ENCODE measurements around the gene PRDM7.
"Not testable (repeated sequence)": the region's sequence is repeated elsewhere in the genome, so short reads cannot be mapped to it uniquely, and the experiment has no call there.

Gene PRDM7

GRCh38 chr16:90070440-90070839 lies 6.7 kb downstream of the PRDM7 start:
- DNase-seq, result peak; percentile 79

GRCh38 chr16:90061437-90061836 lies 15.7 kb downstream of the PRDM7 start:
- DNase-seq, result no peak

- DNase-seq, result peak; percentile 71
Observed at GRCh38 chr16:90057738-90058173, 19.4 kb downstream of the PRDM7 start.

- DNase-seq, result not testable (repeated sequence)
Observed at GRCh38 chr16:90056521-90056920, 20.6 kb downstream of the PRDM7 start.

GRCh38 chr16:90055371-90055770 lies 21.8 kb downstream of the PRDM7 start:
- no peak for DNase-seq

- DNase-seq, result no peak
Observed at GRCh38 chr16:90054554-90054953, 22.6 kb downstream of the PRDM7 start.

GRCh38 chr16:90053902-90054500 lies 23.1 kb downstream of the PRDM7 start:
- peak; percentile 53 for DNase-seq

GRCh38 chr16:90050969-90051368 lies 26.2 kb downstream of the PRDM7 start:
- no peak for DNase-seq

- DNase-seq, result no peak
Observed at GRCh38 chr16:90048737-90049330, 28.3 kb downstream of the PRDM7 start.

GRCh38 chr16:90048347-90048722 lies 28.8 kb downstream of the PRDM7 start:
- DNase-seq, result no peak

GRCh38 chr16:90047714-90048346 lies 29.3 kb downstream of the PRDM7 start:
- no peak for DNase-seq

- DNase-seq, result no peak
Observed at GRCh38 chr16:90046971-90047713, 30.0 kb downstream of the PRDM7 start.

GRCh38 chr16:90046122-90046970 lies 30.8 kb downstream of the PRDM7 start:
- DNase-seq, result no peak

GRCh38 chr16:90044111-90044551 lies 33.0 kb downstream of the PRDM7 start:
- DNase-seq, result no peak

GRCh38 chr16:90043526-90043925 lies 33.6 kb downstream of the PRDM7 start:
- DNase-seq, result no peak

- no peak for DNase-seq
Observed at GRCh38 chr16:90042946-90043514, 34.1 kb downstream of the PRDM7 start.

GRCh38 chr16:90041896-90042473 lies 35.1 kb downstream of the PRDM7 start:
- no peak for DNase-seq

GRCh38 chr16:90040152-90041023 lies 36.7 kb downstream of the PRDM7 start:
- no peak for DNase-seq

GRCh38 chr16:90037276-90037675 lies 39.9 kb downstream of the PRDM7 start:
- DNase-seq, result no peak

- no peak for DNase-seq
Observed at GRCh38 chr16:90035902-90036301, 41.2 kb downstream of the PRDM7 start.

- DNase-seq, result no peak
Observed at GRCh38 chr16:90034504-90034903, 42.6 kb downstream of the PRDM7 start.

Data from MV-4-11 (cell line).